GM18868 (cell line): ENCODE data around the gene CFAP92.
A peak's percentile ranks its signal among the peaks of the same experiment; 100 is the strongest.

Experiments used
- ATAC-seq: cut with Tn5 transposase; IDR thresholded peaks from one replicate; pipeline ENCODE4 v1.9.1; 2021; ENCODE audit warnings: mild to moderate bottlenecking, moderate library complexity; ENCODE audit not compliant: unreplicated experiment

CFAP92 gene

GRCh38 chr3:129025691-129026435 is 32.0 kb upstream of the CFAP92 start:
- no peak for ATAC-seq

- ATAC-seq, result no peak
Observed at GRCh38 chr3:129025108-129025507, 31.2 kb upstream of the CFAP92 start.

GRCh38 chr3:129023909-129024308 is 30.0 kb upstream of the CFAP92 start:
- no peak for ATAC-seq

GRCh38 chr3:129023008-129023358 is 29.1 kb upstream of the CFAP92 start:
- no peak for ATAC-seq

GRCh38 chr3:129022114-129023007 is 28.5 kb upstream of the CFAP92 start:
- no peak for ATAC-seq

- ATAC-seq, result no peak
Observed at GRCh38 chr3:129021140-129021551, 27.3 kb upstream of the CFAP92 start.

- ATAC-seq, result no peak
Observed at GRCh38 chr3:129020691-129021090, 26.8 kb upstream of the CFAP92 start.

GRCh38 chr3:129019266-129019665 is 25.4 kb upstream of the CFAP92 start:
- no peak for ATAC-seq

GRCh38 chr3:129018751-129019150 is 24.9 kb upstream of the CFAP92 start:
- no peak for ATAC-seq

- ATAC-seq, result no peak
Observed at GRCh38 chr3:129018271-129018670, 24.4 kb upstream of the CFAP92 start.

GRCh38 chr3:129017484-129017899 is 23.6 kb upstream of the CFAP92 start:
- no peak for ATAC-seq

GRCh38 chr3:129016720-129017483 is 23.0 kb upstream of the CFAP92 start:
- ATAC-seq, result no peak

GRCh38 chr3:129016356-129016719 is 22.5 kb upstream of the CFAP92 start:
- peak; percentile 79 for ATAC-seq

- no peak for ATAC-seq
Observed at GRCh38 chr3:129015388-129016105, 21.7 kb upstream of the CFAP92 start.

- no peak for ATAC-seq
Observed at GRCh38 chr3:129014793-129015345, 21.0 kb upstream of the CFAP92 start.

GRCh38 chr3:129014148-129014547 is 20.3 kb upstream of the CFAP92 start:
- ATAC-seq, result no peak

GRCh38 chr3:129013491-129013891 is 19.6 kb upstream of the CFAP92 start:
- ATAC-seq, result no peak

- ATAC-seq, result no peak
Observed at GRCh38 chr3:129010310-129010956, 16.6 kb upstream of the CFAP92 start.

- ATAC-seq, result no peak
Observed at GRCh38 chr3:129009266-129009665, 15.4 kb upstream of the CFAP92 start.

GRCh38 chr3:129007792-129008191 is 13.9 kb upstream of the CFAP92 start:
- no peak for ATAC-seq
